Upper lobe of left lung (tissue), 4 donors: ENCODE results near the gene AK9.

Source experiments
- CTCF ChIP-seq, 6 experiments: fragments of 450-650 bp in 4 of 6; fragments of 200-600 bp in 2 of 6; sonication (generic) in 2 of 6; IDR thresholded peaks; one replicate each; pipeline ENCODE4 v1.5.1; 2016 to 2019; ENCODE audit warnings: antibody characterized with exemption in 6 of 6
- EP300 ChIP-seq, 4 donors: sonication (generic); formaldehyde crosslinking; IDR thresholded peaks; one replicate each; pipeline ENCODE4 v1.5.1; 2017; ENCODE audit warnings: antibody characterized with exemption in 4 of 4, control low read depth in 2 of 4
- POLR2A ChIP-seq, 4 donors: fragments of 450-650 bp; IDR thresholded peaks; one replicate each; pipeline ENCODE4 v1.5.1; 2016 to 2017; ENCODE audit warnings: antibody characterized with exemption in 4 of 4, mild to moderate bottlenecking in 2 of 4
- POLR2AphosphoS5 ChIP-seq, 2 donors: sonication (generic); formaldehyde crosslinking; IDR thresholded peaks; one replicate each; pipeline ENCODE4 v1.5.1; 2017; ENCODE audit warnings: antibody characterized with exemption in 2 of 2

GRCh38 chr6:109496036-109496772, 194.8 kb downstream of the AK9 start:
- TF ChIP-seq CTCF (IDR thresholded peaks at IDR 0.05), result no peak
- TF ChIP-seq POLR2A (IDR thresholded peaks at IDR 0.05), result no peak
- TF ChIP-seq POLR2AphosphoS5 (IDR thresholded peaks at IDR 0.05), result no peak
- no peak for TF ChIP-seq EP300 (IDR thresholded peaks at IDR 0.05)
